ENCODE data around the gene SERPINI2. TPM values are rescaled to one million over a fixed set of nuclear protein-coding genes. Genes with fewer than 3 reads are reported as not detected.
A peak's percentile ranks its signal among the peaks of the same experiment; 100 is the strongest.

The SERPINI2 gene
- total RNA-seq, 2 experiments from 2014 or later: not detected

- no peak for DNase-seq (ENCODE audit: low spot score)
- H4K20me1 ChIP-seq (ENCODE audit: insufficient read depth, low read length): no peaks in the 10 kb centered on the region
- no TSS peak for BruUV-seq (replicated peaks)
- TF ChIP-seq CTCF (conservative IDR thresholded peaks at IDR 0.05; ENCODE audit: low read length): no peak
- no peak for TF ChIP-seq EZH2phosphoT487 (IDR thresholded peaks at IDR 0.05; ENCODE audit: borderline replicate concordance, low read depth, low read length)
- ChIA-PET CTCF (ENCODE audit: unreplicated experiment) (no interaction called here), POLR2A (no interaction called here)
- H3K4me2 ChIP-seq (ENCODE audit: low read length): no peak overlapping the region
- no peak overlapping the region for H3K27ac ChIP-seq (ENCODE audit: low read depth, low read length, poor library complexity, severe bottlenecking)
- no peaks in the 10 kb centered on the region for H3K9me3 ChIP-seq (ENCODE audit: low read length)
- no peaks in the 10 kb centered on the region for H3K36me3 ChIP-seq (ENCODE audit: insufficient read depth, low read length)
- H3K4me1 ChIP-seq (ENCODE audit: insufficient read depth, low read length, poor library complexity, severe bottlenecking): no peaks in the 10 kb centered on the region
- H2AFZ ChIP-seq (ENCODE audit: low read length): no peak overlapping the region
- intact Hi-C loops (cut with micrococcal nuclease; ENCODE audit: unreplicated experiment): no loop called here
- H3K9me2 ChIP-seq (ENCODE audit: insufficient read depth, low read length): no peaks in the 10 kb centered on the region
- no peak overlapping the region for H3K4me3 ChIP-seq (ENCODE audit: low read depth, low read length, poor library complexity, severe bottlenecking)
- H3K79me2 ChIP-seq (ENCODE audit: insufficient read depth, low read depth, low read length): no peaks in the 10 kb centered on the region
Observed at GRCh38 chr3:167450675-167451074, 23.2 kb downstream of the SERPINI2 start.

GRCh38 chr3:167450195-167450594 lies 23.6 kb downstream of the SERPINI2 start:
- Histone ChIP-seq H3K4me1 (ENCODE audit: insufficient read depth, low read length, poor library complexity, severe bottlenecking) (no peaks in the 10 kb centered on the region), H3K79me2 (ENCODE audit: insufficient read depth, low read depth, low read length) (no peaks in the 10 kb centered on the region), H3K4me3 (ENCODE audit: low read depth, low read length, poor library complexity, severe bottlenecking) (no peak overlapping the region), H3K4me2 (ENCODE audit: low read length) (no peak overlapping the region), H3K9me2 (ENCODE audit: insufficient read depth, low read length) (no peaks in the 10 kb centered on the region), H3K9me3 (ENCODE audit: low read length) (no peaks in the 10 kb centered on the region), H2AFZ (ENCODE audit: low read length) (no peak overlapping the region), H3K27ac (ENCODE audit: low read depth, low read length, poor library complexity, severe bottlenecking) (no peak overlapping the region), H4K20me1 (ENCODE audit: insufficient read depth, low read length) (no peaks in the 10 kb centered on the region), H3K36me3 (ENCODE audit: insufficient read depth, low read length) (no peaks in the 10 kb centered on the region)
- ChIA-PET CTCF (ENCODE audit: unreplicated experiment) (no interaction called here), POLR2A (interaction anchor here (0.9 kb wide), 1 partner anchor 11 kb away, joined by 3 read pairs; no protein-coding TSS in a partner anchor)
- peak; percentile 26 for DNase-seq (ENCODE audit: low spot score)
- intact Hi-C loops (cut with micrococcal nuclease; ENCODE audit: unreplicated experiment): no loop called here
- TF ChIP-seq CTCF (conservative IDR thresholded peaks at IDR 0.05; ENCODE audit: low read length) (no peak), EZH2phosphoT487 (IDR thresholded peaks at IDR 0.05; ENCODE audit: borderline replicate concordance, low read depth, low read length) (no peak)
- no TSS peak for BruUV-seq (replicated peaks)

GRCh38 chr3:167445491-167445890 lies 28.4 kb downstream of the SERPINI2 start:
- H3K4me3 ChIP-seq (ENCODE audit: low read depth, low read length, poor library complexity, severe bottlenecking): no peak overlapping the region
- ChIA-PET CTCF (ENCODE audit: unreplicated experiment) (no interaction called here), POLR2A (no interaction called here)
- no peak for TF ChIP-seq EZH2phosphoT487 (IDR thresholded peaks at IDR 0.05; ENCODE audit: borderline replicate concordance, low read depth, low read length)
- TF ChIP-seq CTCF (conservative IDR thresholded peaks at IDR 0.05; ENCODE audit: low read length): no peak
- H3K4me1 ChIP-seq (ENCODE audit: insufficient read depth, low read length, poor library complexity, severe bottlenecking): no peaks in the 10 kb centered on the region
- H3K9me2 ChIP-seq (ENCODE audit: insufficient read depth, low read length): no peaks in the 10 kb centered on the region
- H3K36me3 ChIP-seq (ENCODE audit: insufficient read depth, low read length): no peaks in the 10 kb centered on the region
- H3K27ac ChIP-seq (ENCODE audit: low read depth, low read length, poor library complexity, severe bottlenecking): no peak overlapping the region
- H2AFZ ChIP-seq (ENCODE audit: low read length): no peak overlapping the region
- DNase-seq (ENCODE audit: low spot score): no peak
- H3K9me3 ChIP-seq (ENCODE audit: low read length): no peaks in the 10 kb centered on the region
- intact Hi-C loops (cut with micrococcal nuclease; ENCODE audit: unreplicated experiment): no loop called here
- H4K20me1 ChIP-seq (ENCODE audit: insufficient read depth, low read length): no peaks in the 10 kb centered on the region
- H3K79me2 ChIP-seq (ENCODE audit: insufficient read depth, low read depth, low read length): no peaks in the 10 kb centered on the region
- H3K4me2 ChIP-seq (ENCODE audit: low read length): no peak overlapping the region
- BruUV-seq (replicated peaks): no TSS peak

All from OCI-LY7 (cell line).